Activated CD4-positive, alpha-beta memory T cell treated with anti-CD3 and anti-CD28 coated beads, Interleukin-2, amount 10 ng/mL, durations not matched to agents 7 days and 5 days (primary cell): ENCODE data around the gene ZMIZ1. TPM values are rescaled to one million over a fixed set of nuclear protein-coding genes. Genes with fewer than 3 reads are reported as not detected.

Experiments
- CTCF ChIA-PET: fragments of 350-600 bp; sonication (Branson Sonifier 250); formaldehyde crosslinking; loops from one replicate; lab custom pipeline; 2021; ENCODE audit warnings: antibody characterized with exemption, inconsistent platforms; lab: Charles Lee
- POLR2A ChIA-PET: fragments of 350-600 bp; sonication (Branson Sonifier 250); formaldehyde crosslinking; loops from one replicate; lab custom pipeline; 2021; ENCODE audit warnings: antibody characterized with exemption; lab: Charles Lee
- DNase-seq: peaks from one replicate; pipeline ENCODE4 v3.0.0-alpha.2; 2020
- H3K27ac Mint-ChIP-seq: one replicate; pipeline ENCODE4 v1.8.0; 2021; ENCODE audit warnings: mild to moderate bottlenecking, mixed read lengths
- H3K27me3 Mint-ChIP-seq: one replicate; pipeline ENCODE4 v1.8.0; 2021; ENCODE audit warnings: mixed read lengths
- H3K36me3 Mint-ChIP-seq: one replicate; pipeline ENCODE4 v1.8.0; 2021; ENCODE audit warnings: low read depth, mixed read lengths
- H3K4me1 Mint-ChIP-seq: one replicate; pipeline ENCODE4 v1.8.0; 2021; ENCODE audit warnings: mixed read lengths
- H3K4me3 Mint-ChIP-seq: one replicate; pipeline ENCODE4 v1.8.0; 2021; ENCODE audit warnings: mild to moderate bottlenecking, mixed read lengths
- H3K9me3 Mint-ChIP-seq: one replicate; pipeline ENCODE4 v1.8.0; 2021; ENCODE audit warnings: mixed read lengths
- total RNA-seq, 2 experiments: library from RNA; stranded (reverse); gene quantifications; one replicate each; pipeline ENCODE4 v1.2.3, GENCODE V29; 2021

The ZMIZ1 gene
- total RNA-seq, 2 experiments from 2014 or later, result 46.9 to 47.0 TPM

- H3K27ac Mint-ChIP-seq, result no peak overlapping the region
- ChIA-PET POLR2A (no interaction called here), CTCF (no interaction called here)
- no peaks in the 10 kb centered on the region for H3K27me3 Mint-ChIP-seq
- H3K4me3 Mint-ChIP-seq, result no peak overlapping the region
- no peaks in the 10 kb centered on the region for H3K9me3 Mint-ChIP-seq
- H3K36me3 Mint-ChIP-seq, result no peaks in the 10 kb centered on the region
- peaks cover 44% of the 10 kb centered on the region for H3K4me1 Mint-ChIP-seq
- no peak for DNase-seq
These were observed 168.8 kb downstream of the ZMIZ1 start for GRCh38 chr10:79237454-79238157.

GRCh38 chr10:79238158-79238520 is 169.4 kb downstream of the ZMIZ1 start:
- ChIA-PET CTCF (no interaction called here), POLR2A (no interaction called here)
- H3K27ac Mint-ChIP-seq, result no peak overlapping the region
- peaks cover 44% of the 10 kb centered on the region for H3K4me1 Mint-ChIP-seq
- H3K4me3 Mint-ChIP-seq, result no peak overlapping the region
- no peaks in the 10 kb centered on the region for H3K9me3 Mint-ChIP-seq
- no peaks in the 10 kb centered on the region for H3K27me3 Mint-ChIP-seq
- no peaks in the 10 kb centered on the region for H3K36me3 Mint-ChIP-seq
- no peak for DNase-seq

DNA sequence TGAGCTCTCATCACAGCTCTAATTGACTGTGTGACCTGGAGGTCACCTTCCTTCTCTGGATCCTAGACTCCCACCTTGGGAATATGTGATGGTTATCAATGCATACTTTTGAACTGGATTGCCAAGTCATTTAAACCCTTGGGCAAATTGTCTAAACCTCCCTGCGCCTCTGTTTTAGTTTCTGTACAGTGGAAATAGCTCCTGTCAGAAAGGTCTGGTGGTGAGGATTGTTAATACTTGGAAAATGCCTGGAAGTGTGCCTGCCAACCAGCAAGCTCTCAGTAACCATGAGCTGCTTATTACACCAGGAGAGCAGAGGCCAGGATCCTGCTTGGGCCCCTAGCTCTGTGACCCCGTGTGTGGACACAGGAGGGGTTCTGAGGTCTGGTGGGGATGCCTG is 169.8 kb downstream of the ZMIZ1 start:
- CTCF ChIA-PET, result no interaction called here
- POLR2A ChIA-PET, result interaction anchor here (1.1 kb wide), 2 partner anchors 9 to 11 kb away, joined by 3 read pairs; no protein-coding TSS in a partner anchor

DNA sequence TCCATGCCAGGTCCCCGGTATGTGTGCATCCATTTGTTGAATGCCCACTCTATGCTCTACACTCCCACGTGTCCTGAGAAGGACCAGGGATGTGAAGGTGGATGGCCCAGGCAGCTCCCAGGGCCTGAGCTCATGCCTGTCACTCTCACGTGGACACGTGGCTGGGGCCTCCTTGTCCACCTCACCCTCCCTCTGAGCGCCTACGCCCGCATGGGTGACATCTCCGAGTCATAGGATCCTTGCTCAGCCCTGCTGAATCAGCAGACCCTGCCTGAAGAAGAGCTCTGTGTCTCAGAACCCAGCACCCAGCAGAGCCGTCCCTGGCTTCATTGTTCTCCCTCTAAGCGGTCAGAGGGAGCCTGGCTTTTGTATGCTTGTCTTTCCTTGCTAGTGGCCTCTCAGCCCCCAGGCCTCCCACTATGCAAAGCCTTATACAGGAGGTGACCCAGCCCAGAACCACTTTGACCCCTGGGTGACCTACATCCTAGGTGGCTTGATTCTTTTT is 170.6 kb downstream of the ZMIZ1 start:
- no peaks in the 10 kb centered on the region for H3K9me3 Mint-ChIP-seq
- ChIA-PET POLR2A (interaction anchor here (1.1 kb wide), 2 partner anchors 9 to 11 kb away, joined by 3 read pairs; no protein-coding TSS in a partner anchor), CTCF (no interaction called here)
- H3K4me3 Mint-ChIP-seq, result no peak overlapping the region
- no peak for DNase-seq
- H3K27ac Mint-ChIP-seq, result no peak overlapping the region
- H3K4me1 Mint-ChIP-seq, result peaks cover 50% of the 10 kb centered on the region
- H3K36me3 Mint-ChIP-seq, result peaks cover 4% of the 10 kb centered on the region
- H3K27me3 Mint-ChIP-seq, result no peaks in the 10 kb centered on the region

More for the DNA sequence above, 169.8 kb downstream of the ZMIZ1 start:
- no peak overlapping the region for H3K4me3 Mint-ChIP-seq
- no peaks in the 10 kb centered on the region for H3K27me3 Mint-ChIP-seq
- no peak for DNase-seq
- no peak overlapping the region for H3K27ac Mint-ChIP-seq
- peaks cover 44% of the 10 kb centered on the region for H3K4me1 Mint-ChIP-seq
- H3K9me3 Mint-ChIP-seq, result no peaks in the 10 kb centered on the region
- H3K36me3 Mint-ChIP-seq, result no peaks in the 10 kb centered on the region

DNA sequence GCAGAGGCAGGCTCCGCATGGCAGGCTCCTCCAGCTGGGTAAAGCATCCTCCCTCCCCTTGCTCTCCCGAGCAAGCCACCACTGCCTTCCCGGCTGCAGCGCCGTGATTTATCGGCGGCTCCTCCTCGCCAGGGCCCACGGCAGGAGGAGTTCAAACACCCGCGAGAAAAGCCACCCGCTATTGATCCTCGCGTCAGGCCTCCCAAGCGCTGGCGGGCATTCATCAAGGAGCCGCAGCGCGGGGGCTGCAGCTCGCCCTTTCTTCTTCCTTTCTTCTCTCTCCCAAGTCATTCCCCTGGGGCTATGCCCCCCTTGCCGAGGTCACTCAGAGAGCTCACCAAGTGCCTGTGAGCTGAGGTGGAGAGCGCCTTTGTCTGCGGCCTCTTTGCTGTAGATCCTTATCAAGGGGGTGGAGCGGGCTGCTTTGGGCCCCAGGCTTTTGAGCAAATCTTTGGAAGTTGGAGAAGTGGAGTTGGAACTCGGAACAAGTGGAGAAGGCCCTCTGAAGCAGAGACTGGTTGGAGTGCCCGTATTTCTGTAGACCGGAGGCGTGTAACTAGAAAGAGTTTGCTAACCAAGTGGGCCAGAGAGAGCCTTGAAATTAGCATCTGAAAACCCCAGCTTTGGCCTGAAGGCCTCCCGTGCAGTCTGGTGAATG is 171.3 kb downstream of the ZMIZ1 start:
- CTCF ChIA-PET, result interaction anchor here (0.6 kb wide), 1 partner anchor 227 kb away, joined by 3 read pairs; no protein-coding TSS in a partner anchor
- peaks cover 58% of the 10 kb centered on the region for H3K4me1 Mint-ChIP-seq
- no peak overlapping the region for H3K4me3 Mint-ChIP-seq
- H3K9me3 Mint-ChIP-seq, result no peaks in the 10 kb centered on the region
- peaks cover 11% of the 10 kb centered on the region for H3K36me3 Mint-ChIP-seq
- H3K27ac Mint-ChIP-seq, result no peak overlapping the region
- H3K27me3 Mint-ChIP-seq, result no peaks in the 10 kb centered on the region
- no peak for DNase-seq
- POLR2A ChIA-PET, result interaction anchor here (1.1 kb wide), 1 partner anchor 8 kb away, joined by 3 read pairs; no protein-coding TSS in a partner anchor

- Mint-ChIP-seq H3K27me3 (no peaks in the 10 kb centered on the region), H3K4me1 (peaks cover 71% of the 10 kb centered on the region), H3K27ac (peak overlapping the region; percentile 81), H3K4me3 (peak overlapping the region; percentile 77), H3K9me3 (no peaks in the 10 kb centered on the region), H3K36me3 (peaks cover 23% of the 10 kb centered on the region)
- no peak for DNase-seq
- ChIA-PET CTCF (no interaction called here), POLR2A (interaction anchor here (0.7 to 5.4 kb wide), 7 partner anchors 9 to 106 kb away, joined by 3 to 50 read pairs (median 16); partner anchors contain the start of gene PPIF)
These were observed 172.8 kb downstream of the ZMIZ1 start for GRCh38 chr10:79241629-79241989.

DNA sequence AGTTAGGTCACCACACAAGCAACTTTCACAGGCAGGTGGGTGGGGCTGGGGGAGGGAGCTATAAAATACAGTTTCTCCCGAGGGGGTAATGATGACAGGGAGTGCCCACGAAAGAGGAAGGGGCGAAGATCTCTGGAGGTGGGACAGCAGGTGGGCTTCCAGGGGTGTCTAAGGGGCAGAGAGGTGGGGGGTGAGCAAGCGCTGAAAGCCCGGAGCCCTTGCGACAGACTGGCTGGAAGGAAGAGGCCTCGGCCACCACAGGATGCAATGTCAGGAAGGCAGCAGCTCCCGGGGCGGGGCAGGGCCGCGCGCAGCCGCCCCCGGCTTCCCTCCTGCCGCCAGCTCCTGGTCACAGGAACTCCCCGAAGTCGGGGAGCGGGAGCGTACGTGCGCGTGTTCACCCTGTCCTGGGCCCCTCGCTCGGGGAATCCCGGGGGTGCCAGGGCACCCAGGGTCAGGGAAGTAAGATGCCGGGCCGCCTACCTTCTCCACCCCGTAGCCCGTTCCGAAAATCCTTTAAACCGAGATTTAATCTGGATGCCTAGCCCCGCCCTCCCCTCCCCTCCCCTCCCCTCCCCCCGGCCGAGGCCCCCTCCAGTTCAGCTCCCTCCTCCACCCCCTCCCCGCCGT is 173.3 kb downstream of the ZMIZ1 start:
- Mint-ChIP-seq H3K4me3 (peak overlapping the region; percentile 77), H3K27ac (peak overlapping the region; percentile 81), H3K9me3 (no peaks in the 10 kb centered on the region), H3K4me1 (peaks cover 71% of the 10 kb centered on the region), H3K27me3 (no peaks in the 10 kb centered on the region), H3K36me3 (peaks cover 23% of the 10 kb centered on the region)
- CTCF ChIA-PET, result no interaction called here
- peak; percentile 62 for DNase-seq
- POLR2A ChIA-PET, result interaction anchor here (0.7 to 5.4 kb wide), 8 partner anchors 8 to 105 kb away, joined by 3 to 50 read pairs (median 10); partner anchors contain the start of gene PPIF

GRCh38 chr10:79242620-79243152 is 173.9 kb downstream of the ZMIZ1 start:
- peaks cover 23% of the 10 kb centered on the region for H3K36me3 Mint-ChIP-seq
- peak overlapping the region; percentile 79 for H3K27ac Mint-ChIP-seq
- H3K9me3 Mint-ChIP-seq, result no peaks in the 10 kb centered on the region
- no peaks in the 10 kb centered on the region for H3K27me3 Mint-ChIP-seq
- H3K4me1 Mint-ChIP-seq, result peaks cover 74% of the 10 kb centered on the region
- H3K4me3 Mint-ChIP-seq, result peak overlapping the region; percentile 77
- POLR2A ChIA-PET, result interaction anchor here (1.1 to 5.4 kb wide), 8 partner anchors 10 to 105 kb away, joined by 3 to 50 read pairs (median 10); partner anchors contain the start of gene PPIF
- CTCF ChIA-PET, result no interaction called here
- DNase-seq, result peak; percentile 74

DNA sequence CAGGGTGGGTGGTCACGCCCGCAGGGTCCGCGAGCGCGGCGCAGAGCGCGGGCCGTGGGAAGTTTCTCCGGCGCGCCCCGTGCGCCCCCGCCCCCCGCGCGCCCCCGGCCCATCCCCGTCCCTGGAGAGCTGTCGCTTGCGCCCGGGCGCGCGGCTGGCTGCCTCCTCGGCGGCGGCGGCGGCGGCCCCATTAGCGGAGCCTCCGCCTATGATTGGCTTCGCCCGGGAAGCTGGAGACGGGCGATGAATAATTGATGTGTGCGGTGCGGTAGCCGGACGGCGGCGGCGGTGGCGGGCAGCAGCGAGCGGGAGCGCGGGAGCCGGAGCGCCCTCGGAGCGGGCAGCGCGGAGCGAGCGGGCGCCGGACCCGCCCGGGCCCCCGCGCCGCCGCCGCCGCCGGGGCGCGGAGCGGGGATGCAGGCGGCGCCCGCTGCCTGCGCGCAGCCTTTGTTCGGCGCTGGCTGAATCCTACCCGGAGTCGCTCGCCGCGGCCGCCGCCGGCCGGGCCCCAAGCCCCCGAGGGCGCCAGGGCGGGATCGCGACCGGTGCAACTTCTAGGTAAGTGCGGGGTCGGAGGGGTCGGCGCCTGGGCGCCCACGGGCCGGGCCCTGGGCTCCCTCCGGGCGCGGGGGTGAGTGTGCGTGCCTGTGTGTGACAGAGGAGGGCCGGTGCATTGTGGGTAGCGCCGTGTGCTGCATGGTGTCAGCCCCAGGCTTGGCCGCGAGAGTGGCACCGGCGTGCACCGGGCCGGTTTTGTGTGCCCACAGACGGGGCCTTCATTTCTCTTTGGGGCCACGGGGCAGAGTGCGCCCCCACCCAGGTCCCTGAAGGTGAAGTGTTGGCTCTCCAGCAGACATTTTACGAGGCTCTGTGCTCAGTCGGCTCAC is 174.7 kb downstream of the ZMIZ1 start:
- H3K27ac Mint-ChIP-seq, result peak overlapping the region; percentile 96
- CTCF ChIA-PET, result no interaction called here
- POLR2A ChIA-PET, result interaction anchor here (0.8 to 5.4 kb wide), 11 partner anchors 9 to 104 kb away, joined by 3 to 50 read pairs (median 5); partner anchors contain the start of gene PPIF

GRCh38 chr10:79244068-79244442 is 175.3 kb downstream of the ZMIZ1 start:
- Mint-ChIP-seq H3K36me3 (peaks cover 23% of the 10 kb centered on the region), H3K4me1 (peaks cover 74% of the 10 kb centered on the region), H3K4me3 (peak overlapping the region; percentile 89), H3K27me3 (no peaks in the 10 kb centered on the region), H3K27ac (peak overlapping the region; percentile 96), H3K9me3 (no peaks in the 10 kb centered on the region)
- ChIA-PET CTCF (no interaction called here), POLR2A (interaction anchor here (0.8 to 5.4 kb wide), 11 partner anchors 9 to 103 kb away, joined by 3 to 50 read pairs (median 4); partner anchors contain the start of gene PPIF)
- peak; percentile 37 for DNase-seq

More for the DNA sequence above, 174.7 kb downstream of the ZMIZ1 start:
- peak; percentile 82 for DNase-seq
- Mint-ChIP-seq H3K9me3 (no peaks in the 10 kb centered on the region), H3K36me3 (peaks cover 23% of the 10 kb centered on the region), H3K27me3 (no peaks in the 10 kb centered on the region), H3K4me1 (peaks cover 74% of the 10 kb centered on the region), H3K4me3 (peak overlapping the region; percentile 89)

- H3K9me3 Mint-ChIP-seq, result no peaks in the 10 kb centered on the region
- H3K27me3 Mint-ChIP-seq, result no peaks in the 10 kb centered on the region
- peak overlapping the region; percentile 89 for H3K4me3 Mint-ChIP-seq
- peak; percentile 54 for DNase-seq
- ChIA-PET CTCF (interaction anchor here (0.7 to 1.4 kb wide), 2 partner anchors 41 to 47 kb away, joined by 3 to 4 read pairs; no protein-coding TSS in a partner anchor), POLR2A (interaction anchor here (0.8 to 5.4 kb wide), 8 partner anchors 12 to 102 kb away, joined by 3 to 50 read pairs (median 4); partner anchors contain the start of gene PPIF)
- H3K27ac Mint-ChIP-seq, result peak overlapping the region; percentile 96
- peaks cover 78% of the 10 kb centered on the region for H3K4me1 Mint-ChIP-seq
- H3K36me3 Mint-ChIP-seq, result peaks cover 23% of the 10 kb centered on the region
These were observed 176.2 kb downstream of the ZMIZ1 start for GRCh38 chr10:79244841-79245504.
